CD4-positive, alpha-beta memory T cell (primary cell): ENCODE results near the gene CAB39. TPM values are rescaled to one million over a fixed set of nuclear protein-coding genes. Genes with fewer than 3 reads are reported as not detected.

Source experiments
- CTCF ChIA-PET: fragments of 350-600 bp; sonication (Branson Sonifier 250); formaldehyde crosslinking; loops from one replicate; lab custom pipeline; 2021; ENCODE audit warnings: inconsistent platforms; ENCODE audit not compliant: partially characterized antibody; lab: Charles Lee
- POLR2A ChIA-PET: fragments of 350-600 bp; sonication (Branson Sonifier 250); formaldehyde crosslinking; loops from one replicate; lab custom pipeline; 2021; ENCODE audit not compliant: partially characterized antibody; lab: Charles Lee
- DNase-seq, 5 donors: peaks; one replicate each; pipeline versions ENCODE4 v3.0.0 to v3.0.0-alpha.2; 2020 to 2022; ENCODE audit warnings: mixed read lengths in 1 of 5
- H3K27ac ChIP-seq: one replicate; pipeline ENCODE4 v1.7.0; 2013; ENCODE audit warnings: low read depth, low read length
- H3K27me3 ChIP-seq: 2 replicates; pipeline ENCODE4 v1.7.0; 2013; ENCODE audit warnings: mild to moderate bottlenecking, low read length, moderate library complexity; ENCODE audit not compliant: insufficient read depth
- H3K36me3 ChIP-seq: 2 replicates; pipeline ENCODE4 v1.7.0; 2013; ENCODE audit warnings: mild to moderate bottlenecking, low read length, moderate library complexity; ENCODE audit not compliant: insufficient read depth
- H3K4me1 ChIP-seq: 2 replicates; pipeline ENCODE4 v1.7.0; 2013; ENCODE audit warnings: mild to moderate bottlenecking, low read length, moderate library complexity; ENCODE audit not compliant: insufficient read depth
- H3K4me3 ChIP-seq, 2 donors: one replicate each; pipeline ENCODE4 v1.7.0; 2013; ENCODE audit warnings: low read length in 2 of 2, mild to moderate bottlenecking in 1 of 2
- H3K9me3 ChIP-seq, 2 donors: one replicate each; pipeline ENCODE4 v1.7.0; 2013; ENCODE audit warnings: low read length in 2 of 2, control low read depth in 1 of 2; ENCODE audit not compliant: control insufficient read depth in 1 of 2
- H3K27ac Mint-ChIP-seq, 7 donors: one replicate each; pipeline ENCODE4 v1.8.0; 2020 to 2021; ENCODE audit warnings: mixed read lengths in 7 of 7, mild to moderate bottlenecking in 6 of 7, inconsistent platforms in 3 of 7, moderate library complexity in 3 of 7
- H3K27me3 Mint-ChIP-seq, 2 donors: one replicate each; pipeline ENCODE4 v1.8.0; 2020 to 2021; ENCODE audit warnings: mixed read lengths in 2 of 2
- H3K36me3 Mint-ChIP-seq, 2 donors: one replicate each; pipeline ENCODE4 v1.8.0; 2020 to 2021; ENCODE audit warnings: mixed read lengths in 2 of 2, inconsistent platforms in 1 of 2, mild to moderate bottlenecking in 1 of 2
- H3K4me1 Mint-ChIP-seq, 4 donors: one replicate each; pipeline ENCODE4 v1.8.0; 2020 to 2021; ENCODE audit warnings: mixed read lengths in 4 of 4, mild to moderate bottlenecking in 1 of 4
- H3K4me3 Mint-ChIP-seq, 8 donors: one replicate each; pipeline ENCODE4 v1.8.0; 2020 to 2021; ENCODE audit warnings: mixed read lengths in 8 of 8, mild to moderate bottlenecking in 7 of 8, moderate library complexity in 6 of 8, inconsistent platforms in 3 of 8
- H3K9me3 Mint-ChIP-seq, 8 donors: one replicate each; pipeline ENCODE4 v1.8.0; 2020 to 2021; ENCODE audit warnings: mixed read lengths in 8 of 8, mild to moderate bottlenecking in 5 of 8, inconsistent platforms in 3 of 8, moderate library complexity in 1 of 8
- intact Hi-C: fragments of 100-400 bp; cut with micrococcal nuclease; formaldehyde crosslinking; loops from one replicate; pipeline ENCODE4 v1.15.1; 2023
- polyA plus RNA-seq, 2 donors: library from polyadenylated mRNA; unstranded; fragments of 300-500 nt; fragmentation: Illumina TruSeq; gene quantifications; one replicate each; pipeline ENCODE4 v1.2.3, GENCODE V29; 2021
- total RNA-seq, 2 experiments: library from RNA; stranded (reverse); gene quantifications; one replicate each; pipeline ENCODE4 v1.2.3, GENCODE V29; 2021

The CAB39 gene
- total and polyA plus RNA-seq, 4 experiments from 2014 or later = 80.8 to 115 (median 100) TPM

DNA sequence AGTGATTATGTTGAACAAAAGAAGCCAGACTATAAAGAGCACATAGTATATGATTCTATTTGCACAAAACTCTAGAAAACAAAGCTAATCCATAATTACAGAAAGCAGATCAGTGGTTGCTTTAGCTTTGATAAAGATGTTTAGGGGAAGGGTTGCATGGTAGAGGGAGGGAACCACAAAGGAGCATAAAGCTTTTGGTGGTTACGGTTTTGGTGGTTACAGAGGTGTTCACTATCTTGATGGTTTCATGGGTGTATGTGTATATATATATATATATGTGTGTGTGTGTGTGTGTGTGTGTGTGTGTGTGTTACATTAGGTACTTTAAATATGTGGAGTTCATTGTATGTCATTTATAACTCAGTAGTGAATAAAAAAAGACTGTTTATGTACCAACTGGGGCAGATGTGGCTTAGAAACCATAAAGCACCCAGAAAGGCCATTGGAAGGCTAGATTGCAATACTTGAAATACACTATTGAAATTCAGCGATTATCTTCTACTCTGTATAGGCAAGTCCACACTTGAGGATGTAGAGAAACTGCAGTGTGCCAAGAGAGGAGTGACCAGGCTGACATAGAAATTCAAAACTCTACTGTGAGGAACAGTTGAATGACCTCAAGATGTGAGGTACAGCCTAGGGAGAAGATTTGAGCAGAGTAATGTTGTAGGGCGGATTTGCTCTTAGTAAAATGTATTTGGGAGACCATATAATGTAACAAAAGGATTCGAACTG lies 60.6 kb downstream of the CAB39 start:
- H3K27ac ChIP-seq = no peak overlapping the region
- peaks cover 4% of the 10 kb centered on the region for H3K36me3 ChIP-seq
- peak in 3 of 5 donors; percentile 17 to 38 (median 25) for DNase-seq
- Mint-ChIP-seq H3K4me1 (peaks cover 73 to 89% (median 81%) of the 10 kb centered on the region in 4 donors), H3K27me3 (no peaks in the 10 kb centered on the region), H3K9me3 (peaks cover 0 to 1% (median 0%) of the 10 kb centered on the region in 8 donors), H3K36me3 (peaks cover 26 to 50% of the 10 kb centered on the region in 2 donors), H3K4me3 (peak overlapping the region in 5 of 8 donors; percentile 2 to 18 (median 7)), H3K27ac (peak overlapping the region; percentile 5 to 77 (median 59))
- H3K4me3 ChIP-seq = no peak overlapping the region
- POLR2A ChIA-PET = interaction anchor here (0.6 to 3.5 kb wide), 7 partner anchors 8 to 154 kb away, joined by 3 to 16 read pairs (median 3); no protein-coding TSS in a partner anchor
- peaks cover 93% of the 10 kb centered on the region for H3K4me1 ChIP-seq
- intact Hi-C loops = no loop called here
- H3K9me3 ChIP-seq = no peaks in the 10 kb centered on the region
- H3K27me3 ChIP-seq = no peaks in the 10 kb centered on the region
- CTCF ChIA-PET = interaction anchor here (0.9 to 2.7 kb wide), 3 partner anchors 9 to 25 kb away, joined by 3 to 10 read pairs (median 3); no protein-coding TSS in a partner anchor

DNA sequence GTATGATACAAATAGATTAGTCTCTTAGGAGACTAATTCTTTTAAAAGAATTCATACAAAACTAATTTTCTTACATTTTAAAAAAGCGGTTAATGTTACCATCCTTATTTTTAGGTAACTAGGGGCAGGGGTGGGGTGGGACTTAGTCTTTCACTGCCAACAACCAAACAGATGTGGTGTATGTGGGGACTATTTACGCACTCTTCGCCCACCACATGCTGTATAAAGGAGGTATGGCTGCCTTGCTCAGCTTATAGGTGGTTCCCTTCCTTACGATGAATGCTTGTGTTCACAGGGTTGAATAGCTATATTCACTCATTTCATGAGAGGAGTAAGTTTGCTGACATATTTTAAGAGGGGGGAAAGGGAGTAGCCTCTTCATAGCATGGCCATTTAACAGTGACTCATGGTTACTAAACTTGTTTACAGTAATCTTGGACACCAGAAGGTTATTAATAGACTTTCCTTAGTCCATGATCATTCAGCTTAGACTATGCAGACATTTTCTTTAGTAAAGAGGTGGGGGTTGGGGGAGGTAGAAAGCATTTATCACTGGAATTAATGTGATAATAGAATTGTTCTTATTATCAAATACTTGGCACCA lies 61.8 kb downstream of the CAB39 start:
- Histone ChIP-seq H3K27me3 (no peaks in the 10 kb centered on the region), H3K27ac (no peak overlapping the region), H3K4me3 (no peak overlapping the region), H3K4me1 (peaks cover 93% of the 10 kb centered on the region), H3K9me3 (no peaks in the 10 kb centered on the region), H3K36me3 (peaks cover 4% of the 10 kb centered on the region)
- H3K27me3 Mint-ChIP-seq = no peaks in the 10 kb centered on the region
- POLR2A ChIA-PET = interaction anchor here (0.9 to 3.5 kb wide), 2 partner anchors 20 to 61 kb away, joined by 3 to 16 read pairs; no protein-coding TSS in a partner anchor
- H3K9me3 Mint-ChIP-seq = no peaks in the 10 kb centered on the region
- H3K36me3 Mint-ChIP-seq = peaks cover 18 to 50% of the 10 kb centered on the region in 2 donors
- no peak for DNase-seq
- H3K4me3 Mint-ChIP-seq = no peak overlapping the region
- H3K4me1 Mint-ChIP-seq = peaks cover 72 to 90% (median 82%) of the 10 kb centered on the region in 4 donors
- intact Hi-C loops = no loop called here
- peak overlapping the region in 4 of 7 donors; percentile 1 to 68 (median 16) for H3K27ac Mint-ChIP-seq
- CTCF ChIA-PET = interaction anchor here (0.6 to 2.7 kb wide), 5 partner anchors 11 to 60 kb away, joined by 3 to 10 read pairs (median 3); no protein-coding TSS in a partner anchor

DNA sequence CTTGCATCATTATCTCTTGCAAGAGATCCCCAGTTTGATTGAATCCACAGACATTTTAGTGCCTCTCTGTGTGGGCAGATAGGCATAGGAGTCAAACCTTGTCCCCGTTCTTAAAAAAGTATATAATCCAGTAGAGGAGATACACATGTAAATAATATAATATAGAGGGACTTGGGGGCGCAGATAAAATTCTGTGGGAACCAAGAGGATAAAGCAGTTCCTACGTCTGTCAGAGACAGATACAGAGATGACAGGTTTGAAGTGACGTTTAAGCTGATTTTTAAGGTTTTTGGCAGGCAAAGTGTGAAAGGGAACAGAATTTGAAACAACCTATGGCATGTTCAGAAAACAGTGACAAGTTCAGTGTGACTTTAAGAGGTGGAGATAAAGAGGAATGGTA lies 63.1 kb downstream of the CAB39 start:
- Mint-ChIP-seq H3K27ac (peak overlapping the region in 6 of 7 donors; percentile 32 to 68 (median 48)), H3K36me3 (peaks cover 18 to 45% of the 10 kb centered on the region in 2 donors), H3K4me3 (peak overlapping the region in 2 of 8 donors; percentile 5 to 31), H3K9me3 (no peaks in the 10 kb centered on the region), H3K4me1 (peaks cover 75 to 94% (median 86%) of the 10 kb centered on the region in 4 donors), H3K27me3 (no peaks in the 10 kb centered on the region)
- Histone ChIP-seq H3K27ac (no peak overlapping the region), H3K4me3 (no peak overlapping the region), H3K36me3 (peaks cover 4% of the 10 kb centered on the region), H3K9me3 (no peaks in the 10 kb centered on the region), H3K4me1 (peaks cover 93% of the 10 kb centered on the region), H3K27me3 (no peaks in the 10 kb centered on the region)
- no peak for DNase-seq
- ChIA-PET POLR2A (no interaction called here), CTCF (interaction anchor here (0.8 to 1.3 kb wide), 2 partner anchors 8 to 15 kb away, joined by 3 read pairs; no protein-coding TSS in a partner anchor)
- intact Hi-C loops = no loop called here

DNA sequence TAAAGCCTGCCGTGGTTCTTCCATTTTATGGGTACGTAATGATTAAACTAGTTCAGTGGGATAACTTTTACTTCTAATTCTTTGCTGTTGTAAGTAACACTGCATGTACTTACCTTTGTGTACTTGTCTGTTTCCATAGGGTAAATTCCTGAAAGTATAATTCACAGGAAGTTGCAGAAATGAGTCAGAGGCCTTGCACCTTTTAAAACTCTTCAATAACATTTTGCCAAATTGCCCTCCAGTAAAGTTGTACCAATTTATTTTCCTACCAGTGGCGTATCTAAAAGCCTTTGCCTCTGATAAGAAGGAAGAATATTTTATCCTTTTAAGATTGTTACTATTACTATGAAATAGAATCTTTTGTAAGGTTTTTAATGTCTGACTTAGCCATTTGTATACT lies 65.1 kb downstream of the CAB39 start:
- Mint-ChIP-seq H3K36me3 (peaks cover 5 to 38% of the 10 kb centered on the region in 2 donors), H3K27me3 (no peaks in the 10 kb centered on the region), H3K4me1 (peaks cover 70 to 92% (median 83%) of the 10 kb centered on the region in 4 donors), H3K4me3 (peak overlapping the region in 3 of 8 donors; percentile 18 to 57 (median 41)), H3K27ac (peak overlapping the region; percentile 31 to 92 (median 73)), H3K9me3 (no peaks in the 10 kb centered on the region)
- intact Hi-C loops = no loop called here
- Histone ChIP-seq H3K9me3 (no peaks in the 10 kb centered on the region), H3K36me3 (peaks cover 4% of the 10 kb centered on the region), H3K4me1 (peaks cover 92% of the 10 kb centered on the region), H3K4me3 (no peak overlapping the region), H3K27me3 (no peaks in the 10 kb centered on the region), H3K27ac (no peak overlapping the region)
- no peak for DNase-seq
- POLR2A ChIA-PET = interaction anchor here (0.8 to 7.6 kb wide), 2 partner anchors 16 to 64 kb away, joined by 3 to 142 read pairs; no protein-coding TSS in a partner anchor
- CTCF ChIA-PET = interaction anchor here (0.8 to 4.9 kb wide), 4 partner anchors 8 to 21 kb away, joined by 3 to 45 read pairs (median 4); no protein-coding TSS in a partner anchor

DNA sequence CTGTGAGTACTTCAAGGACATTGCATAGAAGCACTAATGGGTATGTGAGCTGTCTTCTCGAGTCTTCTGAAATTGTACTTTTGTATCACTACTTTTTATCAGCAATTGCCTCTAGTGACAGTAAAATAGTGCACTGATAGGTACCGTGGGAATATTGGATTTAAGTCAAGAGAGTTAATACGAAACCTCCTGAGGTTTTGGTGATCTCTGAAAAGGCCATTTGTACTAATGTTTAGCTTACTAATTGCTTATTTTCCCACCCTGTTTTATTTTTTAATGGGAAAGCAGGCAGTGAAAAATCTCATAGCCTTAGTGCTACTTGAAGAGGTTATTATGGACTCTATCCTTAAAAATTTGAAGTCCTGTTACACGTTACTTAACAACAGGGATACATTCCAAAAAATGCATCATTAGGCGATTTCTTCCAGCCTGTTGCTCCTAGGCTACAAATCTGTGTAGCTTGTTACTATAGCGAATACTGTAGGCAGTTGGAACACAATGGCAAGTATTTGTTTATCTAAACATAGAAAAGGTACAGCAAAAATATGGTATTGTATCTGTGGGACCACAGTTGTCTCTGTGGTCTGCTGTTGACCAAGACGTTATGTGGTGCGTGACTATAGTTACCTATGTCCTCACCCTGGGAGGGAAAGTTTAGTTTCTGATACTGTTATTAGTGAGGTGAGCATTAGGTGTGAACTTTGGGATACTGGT lies 65.9 kb downstream of the CAB39 start:
- no peaks in the 10 kb centered on the region for H3K9me3 ChIP-seq
- no peak overlapping the region for H3K4me3 ChIP-seq
- no peak overlapping the region for H3K27ac ChIP-seq
- H3K4me1 Mint-ChIP-seq = peaks cover 62 to 84% (median 75%) of the 10 kb centered on the region in 4 donors
- no peak for DNase-seq
- H3K9me3 Mint-ChIP-seq = no peaks in the 10 kb centered on the region
- peak overlapping the region in 5 of 8 donors; percentile 3 to 57 (median 27) for H3K4me3 Mint-ChIP-seq
- no peaks in the 10 kb centered on the region for H3K27me3 ChIP-seq
- peaks cover 4% of the 10 kb centered on the region for H3K36me3 ChIP-seq
- peaks cover 2 to 35% of the 10 kb centered on the region in 2 donors for H3K36me3 Mint-ChIP-seq
- POLR2A ChIA-PET = interaction anchor here (1.3 to 7.6 kb wide), 4 partner anchors 8 to 65 kb away, joined by 4 to 142 read pairs (median 9); no protein-coding TSS in a partner anchor
- H3K27ac Mint-ChIP-seq = peak overlapping the region; percentile 31 to 92 (median 73)
- intact Hi-C loops = no loop called here
- CTCF ChIA-PET = interaction anchor here (0.8 to 5.7 kb wide), 6 partner anchors 9 to 64 kb away, joined by 3 to 45 read pairs (median 10); no protein-coding TSS in a partner anchor
- H3K4me1 ChIP-seq = peaks cover 90% of the 10 kb centered on the region
- no peaks in the 10 kb centered on the region for H3K27me3 Mint-ChIP-seq

DNA sequence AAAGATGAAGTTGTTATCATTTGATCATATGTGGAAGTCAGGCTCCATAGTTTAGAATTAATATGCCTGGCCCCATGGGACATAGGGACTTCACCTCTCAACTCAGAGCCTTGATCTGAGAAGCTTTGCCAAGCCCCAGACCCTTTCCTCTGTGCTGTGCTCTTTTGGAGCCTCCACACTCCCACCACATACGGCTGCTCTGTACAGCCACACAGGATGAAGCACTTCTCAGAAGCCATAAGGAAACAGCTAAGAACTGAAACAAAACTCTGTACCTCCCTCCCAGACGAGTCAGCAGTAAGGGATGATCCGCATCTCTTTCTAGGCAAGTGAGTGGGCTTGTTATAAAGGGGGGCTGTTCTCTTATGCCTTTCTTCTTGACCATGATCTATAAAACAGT lies 66.5 kb downstream of the CAB39 start:
- intact Hi-C loops = no loop called here
- Mint-ChIP-seq H3K9me3 (no peaks in the 10 kb centered on the region), H3K27ac (peak overlapping the region; percentile 43 to 90 (median 82)), H3K4me3 (peak overlapping the region in 7 of 8 donors; percentile 22 to 76 (median 62)), H3K27me3 (no peaks in the 10 kb centered on the region), H3K4me1 (peaks cover 62 to 84% (median 76%) of the 10 kb centered on the region in 4 donors), H3K36me3 (peaks cover 6 to 36% of the 10 kb centered on the region in 2 donors)
- peaks cover 90% of the 10 kb centered on the region for H3K4me1 ChIP-seq
- ChIA-PET POLR2A (interaction anchor here (1.3 to 7.6 kb wide), 4 partner anchors 9 to 65 kb away, joined by 4 to 142 read pairs (median 9); no protein-coding TSS in a partner anchor), CTCF (interaction anchor here (1.4 to 5.7 kb wide), 5 partner anchors 9 to 65 kb away, joined by 4 to 45 read pairs (median 13); no protein-coding TSS in a partner anchor)
- H3K4me3 ChIP-seq = no peak overlapping the region
- H3K27me3 ChIP-seq = no peaks in the 10 kb centered on the region
- H3K9me3 ChIP-seq = no peaks in the 10 kb centered on the region
- peak in 2 of 5 donors; percentile 17 to 20 for DNase-seq
- peak overlapping the region; percentile 28 for H3K27ac ChIP-seq
- peaks cover 4% of the 10 kb centered on the region for H3K36me3 ChIP-seq
